ENCODE results near the gene NPR3. TPM values are rescaled to one million over a fixed set of nuclear protein-coding genes. Genes with fewer than 3 reads are reported as not detected.

NPR3 gene
- total and polyA plus RNA-seq, 2 donors (not counting 3 experiments of a cell fraction or from before 2014, with no cell fraction given), result 0.01 to 0.53 TPM

DNA sequence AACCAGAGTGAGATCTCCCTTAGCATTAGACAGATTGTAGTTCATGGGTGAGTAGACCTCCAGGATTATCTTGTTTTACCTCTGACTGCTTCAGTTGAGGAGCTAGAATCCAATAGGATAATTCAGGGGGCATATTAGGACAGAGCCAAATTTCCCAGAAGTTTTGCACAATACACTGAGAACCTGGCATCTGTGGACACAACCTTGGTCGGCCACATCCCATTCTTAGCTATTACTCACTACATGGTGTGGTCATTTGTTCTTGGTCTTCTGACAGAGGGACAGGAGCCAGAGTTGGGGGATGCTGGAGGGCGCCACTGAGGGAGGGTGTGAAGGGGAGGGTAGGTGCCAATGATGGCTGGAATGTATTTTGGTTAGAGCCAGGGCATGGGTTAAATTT, 66.6 kb downstream of the NPR3 start:
- Histone ChIP-seq H4K20me1 (replicated peaks; ENCODE audit: control insufficient read depth, extremely low read depth, insufficient read depth, low read length) (no peaks in the 10 kb centered on the region), H3K79me2 (ENCODE audit: control insufficient read depth, insufficient read depth, low read length) (no peaks in the 10 kb centered on the region), H3K4me2 (ENCODE audit: insufficient read depth, low read length) (no peak overlapping the region), H3K4me3 (replicated peaks in 1 of 3; ENCODE audit: insufficient read depth in 1 of 3, low read depth in 1 of 3, low read length in 3 of 3) (no peak overlapping the region), H3K36me3 (ENCODE audit: control insufficient read depth in 2 of 2, extremely low read depth in 1 of 2, insufficient read depth in 2 of 2, low read length in 2 of 2) (no peaks in the 10 kb centered on the region), H3K9me1 (replicated peaks; ENCODE audit: control insufficient read depth, extremely low read depth, insufficient read depth, low read length) (no peaks in the 10 kb centered on the region), H3K9ac (replicated peaks; ENCODE audit: extremely low read depth, insufficient read depth, low read length) (no peak overlapping the region), H3K4me1 (ENCODE audit: control insufficient read depth, extremely low read depth, insufficient read depth, low read length) (no peaks in the 10 kb centered on the region), H3K27me3 (ENCODE audit: control insufficient read depth in 2 of 2, insufficient read depth in 2 of 2, low read length in 2 of 2) (no peaks in the 10 kb centered on the region), H3K27ac (ENCODE audit: insufficient read depth, low read depth, low read length) (no peak overlapping the region), H3K9me3 (replicated peaks; ENCODE audit: control insufficient read depth, insufficient read depth, low read length) (no peaks in the 10 kb centered on the region), H2AFZ (ENCODE audit: low read depth, low read length) (no peak overlapping the region)
- ChIA-PET POLR2A (no interaction called here), CTCF (no interaction called here)
- TF ChIP-seq, protein P1, sequence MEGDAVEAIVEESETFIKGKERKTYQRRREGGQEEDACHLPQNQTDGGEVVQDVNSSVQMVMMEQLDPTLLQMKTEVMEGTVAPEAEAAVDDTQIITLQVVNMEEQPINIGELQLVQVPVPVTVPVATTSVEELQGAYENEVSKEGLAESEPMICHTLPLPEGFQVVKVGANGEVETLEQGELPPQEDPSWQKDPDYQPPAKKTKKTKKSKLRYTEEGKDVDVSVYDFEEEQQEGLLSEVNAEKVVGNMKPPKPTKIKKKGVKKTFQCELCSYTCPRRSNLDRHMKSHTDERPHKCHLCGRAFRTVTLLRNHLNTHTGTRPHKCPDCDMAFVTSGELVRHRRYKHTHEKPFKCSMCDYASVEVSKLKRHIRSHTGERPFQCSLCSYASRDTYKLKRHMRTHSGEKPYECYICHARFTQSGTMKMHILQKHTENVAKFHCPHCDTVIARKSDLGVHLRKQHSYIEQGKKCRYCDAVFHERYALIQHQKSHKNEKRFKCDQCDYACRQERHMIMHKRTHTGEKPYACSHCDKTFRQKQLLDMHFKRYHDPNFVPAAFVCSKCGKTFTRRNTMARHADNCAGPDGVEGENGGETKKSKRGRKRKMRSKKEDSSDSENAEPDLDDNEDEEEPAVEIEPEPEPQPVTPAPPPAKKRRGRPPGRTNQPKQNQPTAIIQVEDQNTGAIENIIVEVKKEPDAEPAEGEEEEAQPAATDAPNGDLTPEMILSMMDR (IDR thresholded peaks at IDR 0.05; ENCODE audit: extremely low read depth in 1 of 2, insufficient read depth in 1 of 2, low read depth in 1 of 2, low read length in 2 of 2), result no peak
- BruUV-seq (replicated peaks), result no TSS peak
- dilution Hi-C loops (cut with MboI; ENCODE audit: extremely low pct_ligation_motif_present, low sequenced_read_pairs) (no loop called here), intact Hi-C loops (cut with micrococcal nuclease) (no loop called here)
- DNase-seq (ENCODE audit: low read depth, low spot score) (no peak), FAIRE-seq (no peak)

DNA sequence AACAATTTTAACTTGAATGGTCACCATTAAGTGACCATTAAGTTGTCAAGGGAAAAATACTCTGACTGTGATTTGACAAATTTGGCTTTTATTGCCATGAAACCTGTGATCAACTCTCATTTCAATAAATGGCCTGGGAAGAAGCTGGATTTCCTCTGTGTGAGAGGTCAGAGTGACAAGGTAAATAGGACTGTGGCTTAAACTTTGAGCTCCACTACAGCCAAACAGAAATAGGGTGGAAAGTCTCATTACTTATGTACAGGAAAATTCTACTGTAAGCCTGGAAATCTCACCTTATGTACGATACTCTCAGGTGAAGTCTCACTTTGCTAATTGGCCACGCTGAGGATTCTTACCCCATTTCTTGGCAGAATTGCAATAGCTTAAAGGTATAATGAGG, 67.3 kb downstream of the NPR3 start:
- FAIRE-seq, result no peak
- no peak for DNase-seq (ENCODE audit: low read depth, low spot score)
- H3K36me3 ChIP-seq (ENCODE audit: control insufficient read depth in 2 of 2, extremely low read depth in 1 of 2, insufficient read depth in 2 of 2, low read length in 2 of 2), result no peaks in the 10 kb centered on the region
- H3K9me3 ChIP-seq (replicated peaks; ENCODE audit: control insufficient read depth, insufficient read depth, low read length), result no peaks in the 10 kb centered on the region
- intact Hi-C loops (cut with micrococcal nuclease), result no loop called here
- CTCF ChIA-PET, result interaction anchor here (1.6 kb wide), 1 partner anchor 12 kb away, joined by 3 read pairs; no protein-coding TSS in a partner anchor
- H3K4me1 ChIP-seq (ENCODE audit: control insufficient read depth, extremely low read depth, insufficient read depth, low read length), result no peaks in the 10 kb centered on the region
- no peaks in the 10 kb centered on the region for H3K9me1 ChIP-seq (replicated peaks; ENCODE audit: control insufficient read depth, extremely low read depth, insufficient read depth, low read length)
- H2AFZ ChIP-seq (ENCODE audit: low read depth, low read length), result no peak overlapping the region
- H3K4me3 ChIP-seq (replicated peaks in 1 of 3; ENCODE audit: insufficient read depth in 1 of 3, low read depth in 1 of 3, low read length in 3 of 3), result no peak overlapping the region
- no TSS peak for BruUV-seq (replicated peaks)
- H3K9ac ChIP-seq (replicated peaks; ENCODE audit: extremely low read depth, insufficient read depth, low read length), result no peak overlapping the region
- no peak overlapping the region for H3K27ac ChIP-seq (ENCODE audit: insufficient read depth, low read depth, low read length)
- TF ChIP-seq JUN (IDR thresholded peaks at IDR 0.05; ENCODE audit: borderline replicate concordance, insufficient read depth, insufficient read length, low read depth), result no peak
- TF ChIP-seq, protein P2, sequence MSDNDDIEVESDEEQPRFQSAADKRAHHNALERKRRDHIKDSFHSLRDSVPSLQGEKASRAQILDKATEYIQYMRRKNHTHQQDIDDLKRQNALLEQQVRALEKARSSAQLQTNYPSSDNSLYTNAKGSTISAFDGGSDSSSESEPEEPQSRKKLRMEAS (IDR thresholded peaks at IDR 0.05; ENCODE audit: insufficient read depth, insufficient read length), result no peak
- dilution Hi-C loops (cut with MboI; ENCODE audit: extremely low pct_ligation_motif_present, low sequenced_read_pairs), result no loop called here
- POLR2A ChIA-PET, result no interaction called here
- H3K4me2 ChIP-seq (ENCODE audit: insufficient read depth, low read length), result no peak overlapping the region
- no peaks in the 10 kb centered on the region for H3K27me3 ChIP-seq (ENCODE audit: control insufficient read depth in 2 of 2, insufficient read depth in 2 of 2, low read length in 2 of 2)
- H3K79me2 ChIP-seq (ENCODE audit: control insufficient read depth, insufficient read depth, low read length), result no peaks in the 10 kb centered on the region
- H4K20me1 ChIP-seq (replicated peaks; ENCODE audit: control insufficient read depth, extremely low read depth, insufficient read depth, low read length), result no peaks in the 10 kb centered on the region

Measured in endothelial cell of umbilical vein (primary cell).